PFSK-1 (cell line): ENCODE measurements around the gene STK24.

Experiments used
- POLR2AphosphoS5 ChIP-seq: IDR thresholded peaks from 2 replicates; pipeline ENCODE4 v1.6.1; 2012; ENCODE audit warnings: low read depth, mild to moderate bottlenecking, control low read depth, low read length, moderate library complexity
- TAF1 ChIP-seq: IDR thresholded peaks from 2 replicates; pipeline ENCODE4 v1.6.1; 2012; ENCODE audit warnings: low read length, control low read depth, borderline replicate concordance; ENCODE audit not compliant: insufficient read depth
- TF ChIP-seq, protein P1 (sequence below), 2 experiments: IDR thresholded peaks; 2 replicates each; pipeline versions ENCODE4 v1.6.1 to v1.8.0; 2011 to 2012; ENCODE audit warnings: low read depth in 2 of 2, low read length in 2 of 2, control low read depth in 1 of 2, inconsistent platforms in 1 of 2, mild to moderate bottlenecking in 1 of 2, moderate library complexity in 1 of 2; ENCODE audit not compliant: insufficient read depth in 1 of 2

DNA sequence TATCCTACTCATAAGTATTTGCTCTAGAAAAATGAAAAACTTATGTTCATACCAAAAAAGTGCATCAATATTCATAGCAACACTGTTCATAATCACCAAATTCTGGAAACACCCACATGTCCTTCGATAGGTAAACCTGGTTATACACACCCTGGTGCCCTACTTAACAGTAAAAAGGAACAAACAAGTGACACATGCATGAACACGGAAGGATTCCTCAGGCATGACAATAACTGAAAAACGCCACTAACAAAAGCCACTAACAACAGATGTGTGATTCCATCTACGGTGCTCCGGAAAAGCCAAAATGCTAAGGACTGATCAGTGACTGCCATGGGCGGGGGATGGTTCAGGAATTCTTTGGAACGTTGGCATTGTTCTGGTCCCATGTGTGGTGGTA lies 65.5 kb downstream of the STK24 start:
- no peak for TF ChIP-seq POLR2AphosphoS5
- TF ChIP-seq, protein P1, sequence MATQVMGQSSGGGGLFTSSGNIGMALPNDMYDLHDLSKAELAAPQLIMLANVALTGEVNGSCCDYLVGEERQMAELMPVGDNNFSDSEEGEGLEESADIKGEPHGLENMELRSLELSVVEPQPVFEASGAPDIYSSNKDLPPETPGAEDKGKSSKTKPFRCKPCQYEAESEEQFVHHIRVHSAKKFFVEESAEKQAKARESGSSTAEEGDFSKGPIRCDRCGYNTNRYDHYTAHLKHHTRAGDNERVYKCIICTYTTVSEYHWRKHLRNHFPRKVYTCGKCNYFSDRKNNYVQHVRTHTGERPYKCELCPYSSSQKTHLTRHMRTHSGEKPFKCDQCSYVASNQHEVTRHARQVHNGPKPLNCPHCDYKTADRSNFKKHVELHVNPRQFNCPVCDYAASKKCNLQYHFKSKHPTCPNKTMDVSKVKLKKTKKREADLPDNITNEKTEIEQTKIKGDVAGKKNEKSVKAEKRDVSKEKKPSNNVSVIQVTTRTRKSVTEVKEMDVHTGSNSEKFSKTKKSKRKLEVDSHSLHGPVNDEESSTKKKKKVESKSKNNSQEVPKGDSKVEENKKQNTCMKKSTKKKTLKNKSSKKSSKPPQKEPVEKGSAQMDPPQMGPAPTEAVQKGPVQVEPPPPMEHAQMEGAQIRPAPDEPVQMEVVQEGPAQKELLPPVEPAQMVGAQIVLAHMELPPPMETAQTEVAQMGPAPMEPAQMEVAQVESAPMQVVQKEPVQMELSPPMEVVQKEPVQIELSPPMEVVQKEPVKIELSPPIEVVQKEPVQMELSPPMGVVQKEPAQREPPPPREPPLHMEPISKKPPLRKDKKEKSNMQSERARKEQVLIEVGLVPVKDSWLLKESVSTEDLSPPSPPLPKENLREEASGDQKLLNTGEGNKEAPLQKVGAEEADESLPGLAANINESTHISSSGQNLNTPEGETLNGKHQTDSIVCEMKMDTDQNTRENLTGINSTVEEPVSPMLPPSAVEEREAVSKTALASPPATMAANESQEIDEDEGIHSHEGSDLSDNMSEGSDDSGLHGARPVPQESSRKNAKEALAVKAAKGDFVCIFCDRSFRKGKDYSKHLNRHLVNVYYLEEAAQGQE (IDR thresholded peaks at IDR 0.05; ENCODE audit: insufficient read depth in 1 of 2, low read depth in 2 of 2, low read length in 2 of 2), result no peak
- TF ChIP-seq TAF1, result no peak
